ENCODE data around the gene TBL1X. TPM values are rescaled to one million over a fixed set of nuclear protein-coding genes. Genes with fewer than 3 reads are reported as not detected.

TBL1X gene
- total and polyA plus RNA-seq, 2 experiments from 2014 or later: 8.7 to 26.9 TPM

DNA sequence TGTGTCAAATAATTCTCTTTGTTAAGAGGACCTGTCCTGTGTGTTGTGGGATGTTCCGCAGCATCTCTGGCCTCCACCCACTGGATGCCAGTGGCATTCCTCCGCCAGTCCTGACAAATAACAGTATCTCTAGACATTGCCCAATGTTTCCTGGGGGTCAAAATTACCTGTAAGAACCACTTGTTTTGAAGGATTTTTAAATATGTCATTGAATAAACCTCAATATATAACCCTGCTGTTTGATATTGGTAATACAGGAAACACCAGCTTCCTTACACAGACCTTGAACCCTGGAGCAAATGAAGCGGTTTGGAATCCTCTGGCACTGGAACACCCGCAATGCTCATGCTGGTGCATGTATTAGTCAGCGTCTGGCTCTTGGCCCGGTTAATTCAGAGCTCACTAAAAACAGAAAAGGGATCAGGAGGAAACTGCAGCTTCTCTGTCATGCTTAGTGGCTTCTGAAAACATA is 101.3 kb downstream of the TBL1X start (continued):
- TF ChIP-seq ZNF331 (CRISPR knock-in tag; IDR thresholded peaks at IDR 0.05; ENCODE audit: low read depth) (no peak), REST (IDR thresholded peaks at IDR 0.05; ENCODE audit: unreplicated experiment) (no peak), CREB1 (CRISPR knock-in tag; IDR thresholded peaks at IDR 0.05; ENCODE audit: low read depth) (no peak)

- no peak for DNase-seq (ENCODE audit: low spot score)
- TF ChIP-seq CREB1 (CRISPR knock-in tag; IDR thresholded peaks at IDR 0.05; ENCODE audit: low read depth): no peak
- no peak for TF ChIP-seq ZNF462 (CRISPR knock-in tag; IDR thresholded peaks at IDR 0.05)
- no peak for TF ChIP-seq CTCF (conservative IDR thresholded peaks at IDR 0.05; ENCODE audit: low read depth in 2 of 2)
- no peak for TF ChIP-seq EZH2phosphoT487 (IDR thresholded peaks at IDR 0.05; ENCODE audit: unreplicated experiment)
- no peak for TF ChIP-seq EZH2 (IDR thresholded peaks at IDR 0.05; ENCODE audit: low read depth, unreplicated experiment)
- no peak for TF ChIP-seq REST (IDR thresholded peaks at IDR 0.05; ENCODE audit: unreplicated experiment)
- TF ChIP-seq NANOG (IDR thresholded peaks at IDR 0.05; ENCODE audit: borderline replicate concordance): no peak
- TF ChIP-seq JUNB (IDR thresholded peaks at IDR 0.05; ENCODE audit: unreplicated experiment): no peak
Observed at GRCh38 chrX:9569876-9570301, 105.0 kb downstream of the TBL1X start.

More at GRCh38 chrX:9569876-9570301, 105.0 kb downstream of the TBL1X start:
- Mint-ChIP-seq H3K9me3 (no peaks in the 10 kb centered on the region), H3K4me1 (peaks cover 33% of the 10 kb centered on the region), H3K27me3 (ENCODE audit: insufficient read depth, low read depth, poor library complexity) (peaks cover 2% of the 10 kb centered on the region), H3K36me3 (ENCODE audit: low read depth) (no peaks in the 10 kb centered on the region), H3K4me3 (no peak overlapping the region), H3K27ac (no peak overlapping the region)
- Histone ChIP-seq H3K27ac (ENCODE audit: low read depth) (no peak overlapping the region), H2AFZ (no peak overlapping the region), H3K9me2 (ENCODE audit: insufficient read depth) (no peaks in the 10 kb centered on the region), H3K79me2 (replicated peaks; ENCODE audit: insufficient read depth) (peaks cover 4% of the 10 kb centered on the region; the same call in 1 of the 2 replicates), H3K27me3 (ENCODE audit: insufficient read depth) (no peaks in the 10 kb centered on the region), H3K4me1 (ENCODE audit: insufficient read depth) (peaks cover 30% of the 10 kb centered on the region), H3F3A (replicated peaks; ENCODE audit: low read depth) (no peaks in the 10 kb centered on the region), H4K20me1 (replicated peaks; ENCODE audit: insufficient read depth) (no peaks in the 10 kb centered on the region), H3K4me3 (no peak overlapping the region), H3K36me3 (ENCODE audit: insufficient read depth) (no peaks in the 10 kb centered on the region), H3K4me2 (no peak overlapping the region)
- no peak for ATAC-seq

Measured in GM23338 (cell line).